HEK293 (cell line): ENCODE data around the gene CACNA1E.

Experiments used
- CTCF ChIA-PET: fragments of 350-600 bp; formaldehyde crosslinking; extraction: SDS; loops from one replicate; lab custom pipeline; 2021; ENCODE audit warnings: antibody characterized with exemption; lab: Yijun Ruan, JAX
- POLR2A ChIA-PET: fragments of 300-600 bp; formaldehyde crosslinking; extraction: SDS; loops from one replicate; lab custom pipeline; 2020; ENCODE audit warnings: antibody characterized with exemption, inconsistent platforms; lab: Yijun Ruan, JAX
- H3K27ac ChIP-seq: fragments of 200-500 bp; sonication (Bioruptor generic); 2 replicates; pipeline ENCODE4 v1.5.1; 2014; ENCODE audit warnings: low read depth, low read length, control low read depth, inconsistent platforms; ENCODE audit errors: extremely low read depth
- H3K36me3 ChIP-seq, 2 experiments: fragments of 200-500 bp in 1 of 2; sonication (Bioruptor generic) in 1 of 2; 1 replicate in 1 of 2; 2 replicates in 1 of 2; pipeline ENCODE4 v1.5.1; 2014 to 2017; ENCODE audit warnings: inconsistent platforms in 2 of 2, low read length in 2 of 2; ENCODE audit not compliant: control insufficient read depth in 2 of 2, insufficient read depth in 1 of 2
- H3K4me1 ChIP-seq: fragments of 200-500 bp; sonication (Bioruptor generic); 2 replicates; pipeline ENCODE4 v1.5.1; 2014; ENCODE audit warnings: mild to moderate bottlenecking, low read length, inconsistent platforms; ENCODE audit not compliant: control insufficient read depth, insufficient read depth
- H3K4me3 ChIP-seq: 2 replicates; pipeline ENCODE4 v1.5.1; 2011; ENCODE audit warnings: low read depth, mild to moderate bottlenecking, control low read depth, low read length, moderate library complexity
- H3K9me3 ChIP-seq: fragments of 200-500 bp; sonication (Bioruptor generic); 2 replicates; pipeline ENCODE4 v1.5.1; 2014; ENCODE audit warnings: low read depth, low read length, inconsistent platforms; ENCODE audit not compliant: control insufficient read depth, insufficient read depth
- BCL11B ChIP-seq: fragments of 450-650 bp; formaldehyde crosslinking; IDR thresholded peaks from 2 replicates; pipeline ENCODE4 v1.5.1; 2016; ENCODE audit warnings: low read depth, missing biosample characterization, missing genetic modification characterization
- HOXA7 ChIP-seq: sonication (generic); formaldehyde crosslinking; IDR thresholded peaks from 2 replicates; pipeline ENCODE4 v1.8.1; 2022; ENCODE audit warnings: missing genetic modification reagents, borderline replicate concordance
- KLF8 ChIP-seq: fragments of 450-650 bp; formaldehyde crosslinking; IDR thresholded peaks from 2 replicates; pipeline ENCODE4 v1.5.1; 2016; ENCODE audit warnings: missing biosample characterization, missing genetic modification characterization
- MYNN ChIP-seq: fragments of 450-650 bp; formaldehyde crosslinking; IDR thresholded peaks from 2 replicates; pipeline ENCODE4 v1.5.1; 2016; ENCODE audit warnings: missing biosample characterization, missing genetic modification characterization, borderline replicate concordance
- OSR2 ChIP-seq: fragments of 450-650 bp; formaldehyde crosslinking; IDR thresholded peaks from 2 replicates; pipeline ENCODE4 v1.5.1; 2016; ENCODE audit warnings: missing biosample characterization, missing genetic modification characterization
- ZBTB8A ChIP-seq: fragments of 450-650 bp; formaldehyde crosslinking; IDR thresholded peaks from 2 replicates; pipeline ENCODE4 v1.5.1; 2016; ENCODE audit warnings: missing biosample characterization, missing genetic modification characterization
- ZNF10 ChIP-seq: fragments of 450-650 bp; formaldehyde crosslinking; IDR thresholded peaks from 2 replicates; pipeline ENCODE4 v1.5.1; 2017; ENCODE audit warnings: missing biosample characterization, missing genetic modification characterization
- ZNF114 ChIP-seq: fragments of 450-650 bp; formaldehyde crosslinking; IDR thresholded peaks from 2 replicates; pipeline ENCODE4 v1.5.0; 2017; ENCODE audit warnings: missing biosample characterization, missing genetic modification characterization
- ZNF132 ChIP-seq: fragments of 450-650 bp; formaldehyde crosslinking; IDR thresholded peaks from 2 replicates; pipeline ENCODE4 v1.5.1; 2017; ENCODE audit warnings: missing biosample characterization, missing genetic modification characterization, borderline replicate concordance
- ZNF140 ChIP-seq: fragments of 450-650 bp; formaldehyde crosslinking; IDR thresholded peaks from 2 replicates; pipeline ENCODE4 v1.5.1; 2016; ENCODE audit warnings: missing biosample characterization, missing genetic modification characterization
- ZNF146 ChIP-seq: fragments of 450-650 bp; formaldehyde crosslinking; IDR thresholded peaks from 2 replicates; pipeline ENCODE4 v1.5.1; 2016; ENCODE audit warnings: missing biosample characterization, missing genetic modification characterization
- ZNF155 ChIP-seq: fragments of 450-650 bp; formaldehyde crosslinking; IDR thresholded peaks from 2 replicates; pipeline ENCODE4 v1.5.1; 2016; ENCODE audit warnings: missing biosample characterization, missing genetic modification characterization
- ZNF19 ChIP-seq: fragments of 450-650 bp; formaldehyde crosslinking; IDR thresholded peaks from 2 replicates; pipeline ENCODE4; 2016; ENCODE audit warnings: missing biosample characterization, missing genetic modification characterization, low read depth
- ZNF239 ChIP-seq: fragments of 450-650 bp; formaldehyde crosslinking; IDR thresholded peaks from 2 replicates; pipeline ENCODE4 v1.5.1; 2016; ENCODE audit warnings: missing biosample characterization, missing genetic modification characterization
- ZNF350 ChIP-seq: fragments of 450-650 bp; formaldehyde crosslinking; IDR thresholded peaks from 2 replicates; pipeline ENCODE4 v1.5.0; 2017; ENCODE audit warnings: missing biosample characterization, mild to moderate bottlenecking, missing genetic modification characterization
- ZNF391 ChIP-seq: fragments of 450-650 bp; formaldehyde crosslinking; IDR thresholded peaks from 2 replicates; pipeline ENCODE4 v1.5.1; 2016; ENCODE audit warnings: low read depth, missing biosample characterization, missing genetic modification characterization, borderline replicate concordance
- ZNF510 ChIP-seq: fragments of 450-650 bp; formaldehyde crosslinking; IDR thresholded peaks from 2 replicates; pipeline ENCODE4 v1.5.1; 2018; ENCODE audit warnings: mild to moderate bottlenecking, missing genetic modification characterization, missing biosample characterization; ENCODE audit not compliant: insufficient replicate concordance
- ZNF561 ChIP-seq: fragments of 450-650 bp; IDR thresholded peaks from 2 replicates; pipeline ENCODE4 v1.5.1; 2018; ENCODE audit warnings: missing biosample characterization, missing genetic modification characterization, borderline replicate concordance
- ZNF596 ChIP-seq: fragments of 450-650 bp; IDR thresholded peaks from 2 replicates; pipeline ENCODE4 v1.5.0; 2018; ENCODE audit warnings: missing biosample characterization, mild to moderate bottlenecking, missing genetic modification characterization, moderate library complexity
- ZNF621 ChIP-seq: fragments of 450-650 bp; formaldehyde crosslinking; IDR thresholded peaks from 2 replicates; pipeline ENCODE4 v1.5.1; 2017; ENCODE audit warnings: missing biosample characterization, missing genetic modification characterization
- ZNF629 ChIP-seq: fragments of 450-650 bp; formaldehyde crosslinking; IDR thresholded peaks from 2 replicates; pipeline ENCODE4 v1.5.1; 2017; ENCODE audit warnings: missing biosample characterization, missing genetic modification characterization
- ZNF658 ChIP-seq: fragments of 450-650 bp; formaldehyde crosslinking; IDR thresholded peaks from 2 replicates; pipeline ENCODE4; 2016; ENCODE audit warnings: missing biosample characterization, missing genetic modification characterization
- ZNF670 ChIP-seq: fragments of 450-650 bp; formaldehyde crosslinking; IDR thresholded peaks from 2 replicates; pipeline ENCODE4 v1.5.1; 2016; ENCODE audit warnings: missing biosample characterization, missing genetic modification characterization, low read depth
- ZNF747 ChIP-seq: fragments of 450-650 bp; formaldehyde crosslinking; IDR thresholded peaks from 2 replicates; pipeline ENCODE4 v1.5.1; 2016; ENCODE audit warnings: missing biosample characterization, missing genetic modification characterization
- ZNF843 ChIP-seq: fragments of 450-650 bp; formaldehyde crosslinking; IDR thresholded peaks from 2 replicates; pipeline ENCODE4 v1.5.1; 2016; ENCODE audit warnings: missing biosample characterization, missing genetic modification characterization
- TF ChIP-seq, protein P1 (sequence below): fragments of 450-650 bp; formaldehyde crosslinking; IDR thresholded peaks from 2 replicates; pipeline ENCODE4 v1.5.1; 2017; ENCODE audit warnings: missing biosample characterization, missing genetic modification characterization
- TF ChIP-seq, protein P2 (sequence below): fragments of 450-650 bp; formaldehyde crosslinking; IDR thresholded peaks from 2 replicates; pipeline ENCODE4 v1.5.1; 2016; ENCODE audit warnings: missing biosample characterization, missing genetic modification characterization
- TF ChIP-seq, protein P3 (sequence below): fragments of 450-650 bp; formaldehyde crosslinking; IDR thresholded peaks from 2 replicates; pipeline ENCODE4 v1.5.1; 2016; ENCODE audit warnings: missing biosample characterization, missing genetic modification characterization
- TF ChIP-seq, protein P4 (sequence below): fragments of 450-650 bp; formaldehyde crosslinking; IDR thresholded peaks from 2 replicates; pipeline ENCODE4 v1.5.1; 2017; ENCODE audit warnings: missing biosample characterization, missing genetic modification characterization
- TF ChIP-seq, protein P5 (sequence below): fragments of 450-650 bp; formaldehyde crosslinking; IDR thresholded peaks from 2 replicates; pipeline ENCODE4 v1.5.1; 2017; ENCODE audit warnings: missing biosample characterization, mild to moderate bottlenecking, missing genetic modification characterization, moderate library complexity

CACNA1E gene

DNA sequence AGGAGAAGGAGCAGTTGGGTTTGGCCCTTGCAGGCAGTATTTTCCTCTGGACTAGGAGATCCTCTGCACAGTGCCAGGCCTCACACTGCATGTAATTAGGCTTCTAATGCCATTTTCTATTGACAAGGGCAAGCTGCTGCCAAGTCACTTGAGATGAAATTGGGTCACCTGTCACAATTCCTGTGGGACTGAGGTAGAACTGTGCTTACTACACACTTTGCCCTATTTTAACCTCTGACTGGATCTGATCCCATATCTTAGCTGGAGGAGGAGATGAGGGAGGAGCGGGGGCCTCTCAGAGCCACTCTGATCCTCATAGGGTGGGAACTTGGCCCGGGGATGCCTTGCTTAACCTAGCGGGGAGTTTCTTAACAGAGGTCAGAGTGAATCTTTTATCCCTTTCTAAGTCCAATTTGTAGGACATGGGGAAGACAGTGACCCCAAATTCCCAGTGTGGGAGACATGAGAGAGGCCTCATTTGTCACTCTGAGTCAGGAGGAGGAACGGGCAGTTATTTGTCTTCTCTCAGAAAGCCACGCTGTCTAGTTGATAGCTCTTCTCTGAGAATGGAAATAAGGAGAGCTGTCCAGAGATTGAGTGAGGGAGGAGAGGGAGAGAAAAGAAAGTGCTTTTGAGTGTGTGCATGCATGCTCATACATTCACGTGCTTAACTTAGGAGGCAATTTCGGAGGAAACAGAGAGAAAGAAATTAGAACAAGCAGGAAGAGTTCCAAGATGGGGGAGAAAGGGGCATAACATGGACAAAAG lies 121.3 kb downstream of the CACNA1E start:
- no peaks in the 10 kb centered on the region for H3K36me3 ChIP-seq
- POLR2A ChIA-PET: no interaction called here
- H3K27ac ChIP-seq: no peak overlapping the region
- CTCF ChIA-PET: interaction anchor here (0.7 to 0.8 kb wide), 2 partner anchors 9 to 27 kb away, joined by 3 to 4 read pairs; no protein-coding TSS in a partner anchor
- H3K4me1 ChIP-seq: no peaks in the 10 kb centered on the region
- H3K4me3 ChIP-seq: no peak overlapping the region
- TF ChIP-seq, protein P1, sequence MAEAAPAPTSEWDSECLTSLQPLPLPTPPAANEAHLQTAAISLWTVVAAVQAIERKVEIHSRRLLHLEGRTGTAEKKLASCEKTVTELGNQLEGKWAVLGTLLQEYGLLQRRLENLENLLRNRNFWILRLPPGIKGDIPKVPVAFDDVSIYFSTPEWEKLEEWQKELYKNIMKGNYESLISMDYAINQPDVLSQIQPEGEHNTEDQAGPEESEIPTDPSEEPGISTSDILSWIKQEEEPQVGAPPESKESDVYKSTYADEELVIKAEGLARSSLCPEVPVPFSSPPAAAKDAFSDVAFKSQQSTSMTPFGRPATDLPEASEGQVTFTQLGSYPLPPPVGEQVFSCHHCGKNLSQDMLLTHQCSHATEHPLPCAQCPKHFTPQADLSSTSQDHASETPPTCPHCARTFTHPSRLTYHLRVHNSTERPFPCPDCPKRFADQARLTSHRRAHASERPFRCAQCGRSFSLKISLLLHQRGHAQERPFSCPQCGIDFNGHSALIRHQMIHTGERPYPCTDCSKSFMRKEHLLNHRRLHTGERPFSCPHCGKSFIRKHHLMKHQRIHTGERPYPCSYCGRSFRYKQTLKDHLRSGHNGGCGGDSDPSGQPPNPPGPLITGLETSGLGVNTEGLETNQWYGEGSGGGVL (tag by site-specific recombination): no peak
- TF ChIP-seq ZNF561 (tag by site-specific recombination): no peak
- no peak for TF ChIP-seq HOXA7 (CRISPR knock-in tag)
- TF ChIP-seq ZBTB8A (tag by site-specific recombination): no peak
- TF ChIP-seq, protein P2, sequence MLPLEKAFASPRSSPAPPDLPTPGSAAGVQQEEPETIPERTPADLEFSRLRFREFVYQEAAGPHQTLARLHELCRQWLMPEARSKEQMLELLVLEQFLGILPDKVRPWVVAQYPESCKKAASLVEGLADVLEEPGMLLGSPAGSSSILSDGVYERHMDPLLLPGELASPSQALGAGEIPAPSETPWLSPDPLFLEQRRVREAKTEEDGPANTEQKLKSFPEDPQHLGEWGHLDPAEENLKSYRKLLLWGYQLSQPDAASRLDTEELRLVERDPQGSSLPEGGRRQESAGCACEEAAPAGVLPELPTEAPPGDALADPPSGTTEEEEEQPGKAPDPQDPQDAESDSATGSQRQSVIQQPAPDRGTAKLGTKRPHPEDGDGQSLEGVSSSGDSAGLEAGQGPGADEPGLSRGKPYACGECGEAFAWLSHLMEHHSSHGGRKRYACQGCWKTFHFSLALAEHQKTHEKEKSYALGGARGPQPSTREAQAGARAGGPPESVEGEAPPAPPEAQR (tag by site-specific recombination): no peak
- no peak for TF ChIP-seq ZNF510 (tag by site-specific recombination)
- TF ChIP-seq, protein P3, sequence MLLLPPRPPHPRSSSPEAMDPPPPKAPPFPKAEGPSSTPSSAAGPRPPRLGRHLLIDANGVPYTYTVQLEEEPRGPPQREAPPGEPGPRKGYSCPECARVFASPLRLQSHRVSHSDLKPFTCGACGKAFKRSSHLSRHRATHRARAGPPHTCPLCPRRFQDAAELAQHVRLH (tag by site-specific recombination): no peak
- no peak for TF ChIP-seq ZNF629 (tag by site-specific recombination)
- TF ChIP-seq ZNF146 (tag by site-specific recombination): no peak
- TF ChIP-seq MYNN (tag by site-specific recombination): no peak
- TF ChIP-seq ZNF132 (tag by site-specific recombination): no peak
- TF ChIP-seq ZNF621 (tag by site-specific recombination): no peak
- TF ChIP-seq, protein P4, sequence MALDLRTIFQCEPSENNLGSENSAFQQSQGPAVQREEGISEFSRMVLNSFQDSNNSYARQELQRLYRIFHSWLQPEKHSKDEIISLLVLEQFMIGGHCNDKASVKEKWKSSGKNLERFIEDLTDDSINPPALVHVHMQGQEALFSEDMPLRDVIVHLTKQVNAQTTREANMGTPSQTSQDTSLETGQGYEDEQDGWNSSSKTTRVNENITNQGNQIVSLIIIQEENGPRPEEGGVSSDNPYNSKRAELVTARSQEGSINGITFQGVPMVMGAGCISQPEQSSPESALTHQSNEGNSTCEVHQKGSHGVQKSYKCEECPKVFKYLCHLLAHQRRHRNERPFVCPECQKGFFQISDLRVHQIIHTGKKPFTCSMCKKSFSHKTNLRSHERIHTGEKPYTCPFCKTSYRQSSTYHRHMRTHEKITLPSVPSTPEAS (tag by site-specific recombination): no peak
- no peak for TF ChIP-seq ZNF114
- TF ChIP-seq OSR2 (tag by site-specific recombination): no peak
- H3K9me3 ChIP-seq: no peaks in the 10 kb centered on the region

DNA sequence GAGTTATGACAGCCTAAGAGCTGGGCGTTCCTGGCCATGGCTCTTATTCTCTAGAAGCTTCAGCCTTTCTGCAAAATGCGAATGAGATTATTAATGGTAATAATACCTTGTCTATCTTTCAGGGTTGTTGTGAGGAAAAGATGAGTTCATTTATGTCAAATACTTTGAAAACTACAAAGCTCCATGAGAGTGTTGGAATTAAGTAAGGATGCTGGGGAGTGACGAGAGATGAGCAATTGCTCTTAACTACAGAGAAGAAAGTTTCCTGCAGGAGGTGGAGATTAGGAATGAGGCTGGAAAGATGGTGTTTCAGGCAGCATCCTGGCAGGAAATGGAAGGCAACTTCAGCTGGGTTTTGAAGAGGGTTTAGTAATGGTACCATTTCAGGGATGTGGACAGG lies 124.2 kb downstream of the CACNA1E start:
- no peak overlapping the region for H3K4me3 ChIP-seq
- CTCF ChIA-PET: interaction anchor here (0.6 kb wide), 1 partner anchor 351 kb away, joined by 3 read pairs; no protein-coding TSS in a partner anchor
- POLR2A ChIA-PET: no interaction called here
- H3K36me3 ChIP-seq: no peaks in the 10 kb centered on the region
- H3K27ac ChIP-seq: no peak overlapping the region
- H3K4me1 ChIP-seq: no peaks in the 10 kb centered on the region
- H3K9me3 ChIP-seq: no peaks in the 10 kb centered on the region
- TF ChIP-seq ZNF350 (no peak), ZNF621 (tag by site-specific recombination) (no peak), ZNF155 (tag by site-specific recombination) (no peak), ZNF596 (tag by site-specific recombination) (no peak), ZNF19 (no peak), ZNF10 (no peak), ZNF670 (tag by site-specific recombination) (no peak), ZNF391 (tag by site-specific recombination) (no peak), KLF8 (tag by site-specific recombination) (no peak), ZNF843 (tag by site-specific recombination) (no peak), ZNF658 (tag by site-specific recombination) (no peak), ZNF747 (tag by site-specific recombination) (no peak), BCL11B (tag by site-specific recombination) (no peak), ZNF140 (no peak), ZNF239 (tag by site-specific recombination) (no peak)
- TF ChIP-seq, protein P5, sequence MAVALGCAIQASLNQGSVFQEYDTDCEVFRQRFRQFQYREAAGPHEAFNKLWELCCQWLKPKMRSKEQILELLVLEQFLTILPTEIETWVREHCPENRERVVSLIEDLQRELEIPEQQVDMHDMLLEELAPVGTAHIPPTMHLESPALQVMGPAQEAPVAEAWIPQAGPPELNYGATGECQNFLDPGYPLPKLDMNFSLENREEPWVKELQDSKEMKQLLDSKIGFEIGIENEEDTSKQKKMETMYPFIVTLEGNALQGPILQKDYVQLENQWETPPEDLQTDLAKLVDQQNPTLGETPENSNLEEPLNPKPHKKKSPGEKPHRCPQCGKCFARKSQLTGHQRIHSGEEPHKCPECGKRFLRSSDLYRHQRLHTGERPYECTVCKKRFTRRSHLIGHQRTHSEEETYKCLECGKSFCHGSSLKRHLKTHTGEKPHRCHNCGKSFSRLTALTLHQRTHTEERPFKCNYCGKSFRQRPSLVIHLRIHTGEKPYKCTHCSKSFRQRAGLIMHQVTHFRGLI (tag by site-specific recombination): no peak
